ENCODE measurements around the gene TMEM101. TPM values are rescaled to one million over a fixed set of nuclear protein-coding genes. Genes with fewer than 3 reads are reported as not detected.
"Not testable (repeated sequence)": the region's sequence is repeated elsewhere in the genome, so short reads cannot be mapped to it uniquely, and the experiment has no call there.

The TMEM101 gene
- polyA plus RNA-seq, 1 of the 3 experiments (the other 2 are of a cell fraction) = 62.9 TPM

DNA sequence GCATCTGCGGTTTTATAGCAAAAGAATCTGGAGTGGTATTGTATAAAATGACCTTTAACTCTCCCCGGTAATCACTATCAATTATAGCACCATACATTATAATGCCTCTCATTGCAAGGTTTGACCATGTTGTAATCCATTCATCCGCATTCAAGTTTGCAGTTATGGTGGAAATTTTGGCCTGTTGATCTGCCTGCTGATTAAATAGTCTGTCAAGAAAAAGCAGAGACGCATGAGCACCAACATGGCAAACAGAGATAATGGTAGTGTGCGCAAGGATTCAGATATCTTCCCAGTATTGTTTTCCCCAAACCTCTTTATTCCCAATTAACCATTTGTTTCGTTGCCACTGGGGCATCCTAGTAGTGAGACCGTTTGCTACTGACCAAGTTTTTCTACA, 6.5 kb upstream of the TMEM101 start:
- H3K9me2 ChIP-seq; DNase-seq; H3K27me3 ChIP-seq (ENCODE audit: insufficient read depth); H3F3A ChIP-seq (replicated peaks; ENCODE audit: insufficient read depth); H3K9ac ChIP-seq; POLR2A ChIA-PET; H2AFZ ChIP-seq (ENCODE audit: low read depth); H4K20me1 ChIP-seq (ENCODE audit: insufficient read depth); H3K79me2 ChIP-seq (ENCODE audit: insufficient read depth); H3K9me3 ChIP-seq; H3K4me2 ChIP-seq; H3K4me3 ChIP-seq (ENCODE audit: low read depth in 2 of 2, low read length in 1 of 2); H3K27ac ChIP-seq (ENCODE audit: low read depth in 2 of 2, low read length in 1 of 2): not testable (repeated sequence)
- Histone ChIP-seq H3K36me3 (replicated peaks in 1 of 2; ENCODE audit: control insufficient read depth in 1 of 2, insufficient read depth in 2 of 2, low read length in 1 of 2) (peaks cover 7 to 20% of the 10 kb centered on the region in 2 experiments), H3K4me1 (ENCODE audit: control insufficient read depth in 1 of 2, insufficient read depth in 2 of 2, low read depth in 1 of 2, low read length in 1 of 2) (peaks cover 0 to 32% of the 10 kb centered on the region in 2 experiments; a peak in 2 of 4 replicates)
- WGBS (ENCODE audit: low lambda C conversion rate) = 94% methylated on average over 7 of the region's 7 CpGs
- CTCF ChIA-PET = interaction anchor here (1.0 kb wide), 1 partner anchor 20 kb away, joined by 3 read pairs; no protein-coding TSS in a partner anchor

DNA sequence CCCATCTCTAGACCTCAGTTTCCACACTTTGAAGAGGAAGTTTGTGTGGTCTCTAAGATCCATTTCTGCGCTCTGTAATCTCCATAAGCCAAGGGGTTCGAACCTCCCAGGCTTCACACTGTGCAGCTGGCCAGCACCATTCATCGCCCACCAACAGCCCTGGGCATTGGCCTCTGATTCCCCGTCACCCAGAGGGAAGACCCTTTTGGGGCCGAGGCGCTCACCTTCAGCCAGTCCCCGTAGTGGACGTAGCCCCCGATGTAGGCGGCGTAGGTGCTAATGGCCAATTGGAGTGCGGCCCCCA, 678 bp downstream of the TMEM101 start:
- Histone ChIP-seq H2AFZ (ENCODE audit: low read depth) (peak overlapping the region; percentile 85; the same call in 1 of the 2 replicates), H3K27ac (ENCODE audit: low read depth in 2 of 2, low read length in 1 of 2) (peak overlapping the region; percentile 68 to 92; a peak in 3 of 4 replicates), H3K9me2 (no peaks in the 10 kb centered on the region), H3K79me2 (ENCODE audit: insufficient read depth) (peaks cover 27% of the 10 kb centered on the region; the same call in 1 of the 2 replicates), H3K4me3 (ENCODE audit: low read depth in 2 of 2, low read length in 1 of 2) (peak overlapping the region; percentile 96 to 97), H3K4me1 (ENCODE audit: control insufficient read depth in 1 of 2, insufficient read depth in 2 of 2, low read depth in 1 of 2, low read length in 1 of 2) (peaks cover 0 to 32% of the 10 kb centered on the region in 2 experiments; a peak in 2 of 4 replicates), H4K20me1 (ENCODE audit: insufficient read depth) (no peaks in the 10 kb centered on the region), H3K27me3 (ENCODE audit: insufficient read depth) (no peaks in the 10 kb centered on the region), H3K4me2 (peak overlapping the region; percentile 93), H3F3A (replicated peaks; ENCODE audit: insufficient read depth) (peaks cover 4% of the 10 kb centered on the region), H3K36me3 (replicated peaks in 1 of 2; ENCODE audit: control insufficient read depth in 1 of 2, insufficient read depth in 2 of 2, low read length in 1 of 2) (peaks cover 0 to 14% of the 10 kb centered on the region in 2 experiments), H3K9ac (peak overlapping the region; percentile 91), H3K9me3 (no peaks in the 10 kb centered on the region)
- 23% methylated on average over 3 of the region's 12 CpGs for WGBS (ENCODE audit: low lambda C conversion rate)
- POLR2A ChIA-PET = interaction anchor here (1.1 to 1.8 kb wide), 2 partner anchors 11 to 52 kb away, joined by 3 to 6 read pairs; partner anchors contain the start of gene LSM12
- no peak for DNase-seq
- no peak for TF ChIP-seq FOSL2 (IDR thresholded peaks at IDR 0.05; ENCODE audit: borderline replicate concordance, low read depth)
- TF ChIP-seq, protein P1, sequence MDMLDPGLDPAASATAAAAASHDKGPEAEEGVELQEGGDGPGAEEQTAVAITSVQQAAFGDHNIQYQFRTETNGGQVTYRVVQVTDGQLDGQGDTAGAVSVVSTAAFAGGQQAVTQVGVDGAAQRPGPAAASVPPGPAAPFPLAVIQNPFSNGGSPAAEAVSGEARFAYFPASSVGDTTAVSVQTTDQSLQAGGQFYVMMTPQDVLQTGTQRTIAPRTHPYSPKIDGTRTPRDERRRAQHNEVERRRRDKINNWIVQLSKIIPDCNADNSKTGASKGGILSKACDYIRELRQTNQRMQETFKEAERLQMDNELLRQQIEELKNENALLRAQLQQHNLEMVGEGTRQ (IDR thresholded peaks at IDR 0.05; ENCODE audit: borderline replicate concordance, low read depth, low read length) = no peak
- TF ChIP-seq TAF1 (IDR thresholded peaks at IDR 0.05; ENCODE audit: borderline replicate concordance, low read depth, low read length) = no peak
- no peak for TF ChIP-seq MEF2A (IDR thresholded peaks at IDR 0.05; ENCODE audit: borderline replicate concordance, low read depth)
- CTCF ChIA-PET = interaction anchor here (0.8 to 31.1 kb wide), 5 partner anchors 9 to 102 kb away, joined by 3 to 638 read pairs (median 4); partner anchors contain the start of gene PPY

DNA sequence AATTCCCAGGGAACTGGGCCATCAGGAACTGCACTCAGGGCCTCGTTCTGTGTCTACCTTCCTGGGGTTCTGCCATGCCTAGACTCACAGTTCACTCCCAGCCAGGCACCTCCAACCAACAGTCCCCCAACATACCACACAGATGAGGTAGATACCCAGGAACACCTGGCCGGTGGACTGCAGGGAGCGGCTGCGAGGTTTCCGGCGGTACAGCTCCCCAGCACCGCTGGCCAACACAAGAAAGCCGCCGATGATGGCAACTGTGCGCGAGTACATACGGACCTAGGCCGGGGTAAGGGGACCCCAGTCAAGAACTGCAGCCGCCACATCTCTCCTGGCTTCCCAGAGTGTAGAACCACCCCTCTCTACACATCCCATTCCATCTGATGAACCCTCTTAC, 1.9 kb downstream of the TMEM101 start:
- Histone ChIP-seq H2AFZ (ENCODE audit: low read depth) (no peak overlapping the region), H3K36me3 (replicated peaks in 1 of 2; ENCODE audit: control insufficient read depth in 1 of 2, insufficient read depth in 2 of 2, low read length in 1 of 2) (peaks cover 0 to 14% of the 10 kb centered on the region in 2 experiments), H3F3A (replicated peaks; ENCODE audit: insufficient read depth) (peaks cover 4% of the 10 kb centered on the region), H3K9me2 (no peaks in the 10 kb centered on the region), H4K20me1 (ENCODE audit: insufficient read depth) (no peaks in the 10 kb centered on the region), H3K4me1 (ENCODE audit: control insufficient read depth in 1 of 2, insufficient read depth in 2 of 2, low read depth in 1 of 2, low read length in 1 of 2) (peaks cover 8 to 39% of the 10 kb centered on the region in 2 experiments; a peak in 3 of 4 replicates), H3K9me3 (no peaks in the 10 kb centered on the region), H3K4me2 (no peak overlapping the region), H3K9ac (no peak overlapping the region), H3K27ac (ENCODE audit: low read depth in 2 of 2, low read length in 1 of 2) (peak overlapping the region in 1 of 2 experiments; percentile 70; a peak in 2 of 4 replicates), H3K27me3 (ENCODE audit: insufficient read depth) (no peaks in the 10 kb centered on the region), H3K79me2 (ENCODE audit: insufficient read depth) (peaks cover 37% of the 10 kb centered on the region; the same call in 1 of the 2 replicates), H3K4me3 (ENCODE audit: low read depth in 2 of 2, low read length in 1 of 2) (no peak overlapping the region)
- CTCF ChIA-PET = interaction anchor here (1.0 to 31.1 kb wide), 4 partner anchors 13 to 69 kb away, joined by 3 to 638 read pairs (median 12); partner anchors contain the start of gene PPY
- POLR2A ChIA-PET = no interaction called here
- DNase-seq = no peak
- WGBS (ENCODE audit: low lambda C conversion rate) = 100% methylated on average over 14 of the region's 14 CpGs
- TF ChIP-seq TAF1 (IDR thresholded peaks at IDR 0.05; ENCODE audit: borderline replicate concordance, low read depth, low read length) (no peak), RXRA (IDR thresholded peaks at IDR 0.05; ENCODE audit: borderline replicate concordance, low read depth) (no peak), RFX5 (IDR thresholded peaks at IDR 0.05; ENCODE audit: low read length) (no peak), RCOR1 (IDR thresholded peaks at IDR 0.05; ENCODE audit: low read length) (no peak), FOSL2 (IDR thresholded peaks at IDR 0.05; ENCODE audit: borderline replicate concordance, low read depth) (no peak), NFIC (IDR thresholded peaks at IDR 0.05; ENCODE audit: borderline replicate concordance) (no peak), EZH2phosphoT487 (IDR thresholded peaks at IDR 0.05; ENCODE audit: borderline replicate concordance, low read depth) (no peak), ELF1 (IDR thresholded peaks at IDR 0.05) (no peak), TEAD4 (IDR thresholded peaks at IDR 0.05; ENCODE audit: borderline replicate concordance, insufficient read depth) (no peak), EP300 (IDR thresholded peaks at IDR 0.05; ENCODE audit: borderline replicate concordance in 1 of 2, low read depth in 1 of 2, low read length in 1 of 2) (no peak), FOXM1 (IDR thresholded peaks at IDR 0.05; ENCODE audit: low read depth) (no peak), SIN3A (IDR thresholded peaks at IDR 0.05; ENCODE audit: borderline replicate concordance, low read depth, low read length) (no peak)
- TF ChIP-seq, protein P2, sequence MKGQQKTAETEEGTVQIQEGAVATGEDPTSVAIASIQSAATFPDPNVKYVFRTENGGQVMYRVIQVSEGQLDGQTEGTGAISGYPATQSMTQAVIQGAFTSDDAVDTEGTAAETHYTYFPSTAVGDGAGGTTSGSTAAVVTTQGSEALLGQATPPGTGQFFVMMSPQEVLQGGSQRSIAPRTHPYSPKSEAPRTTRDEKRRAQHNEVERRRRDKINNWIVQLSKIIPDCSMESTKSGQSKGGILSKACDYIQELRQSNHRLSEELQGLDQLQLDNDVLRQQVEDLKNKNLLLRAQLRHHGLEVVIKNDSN (IDR thresholded peaks at IDR 0.05; ENCODE audit: borderline replicate concordance, low read depth) = no peak
- TF ChIP-seq, protein P3, sequence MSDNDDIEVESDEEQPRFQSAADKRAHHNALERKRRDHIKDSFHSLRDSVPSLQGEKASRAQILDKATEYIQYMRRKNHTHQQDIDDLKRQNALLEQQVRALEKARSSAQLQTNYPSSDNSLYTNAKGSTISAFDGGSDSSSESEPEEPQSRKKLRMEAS (IDR thresholded peaks at IDR 0.05; ENCODE audit: low read depth) = no peak
- TF ChIP-seq, protein P4, sequence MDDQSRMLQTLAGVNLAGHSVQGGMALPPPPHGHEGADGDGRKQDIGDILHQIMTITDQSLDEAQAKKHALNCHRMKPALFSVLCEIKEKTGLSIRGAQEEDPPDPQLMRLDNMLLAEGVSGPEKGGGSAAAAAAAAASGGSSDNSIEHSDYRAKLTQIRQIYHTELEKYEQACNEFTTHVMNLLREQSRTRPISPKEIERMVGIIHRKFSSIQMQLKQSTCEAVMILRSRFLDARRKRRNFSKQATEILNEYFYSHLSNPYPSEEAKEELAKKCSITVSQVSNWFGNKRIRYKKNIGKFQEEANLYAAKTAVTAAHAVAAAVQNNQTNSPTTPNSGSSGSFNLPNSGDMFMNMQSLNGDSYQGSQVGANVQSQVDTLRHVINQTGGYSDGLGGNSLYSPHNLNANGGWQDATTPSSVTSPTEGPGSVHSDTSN (IDR thresholded peaks at IDR 0.05) = no peak
- TF ChIP-seq, protein P1 (IDR thresholded peaks at IDR 0.05; ENCODE audit: borderline replicate concordance, low read depth, low read length) = no peak

Measured in SK-N-SH (cell line).